GM19193 (cell line): ENCODE results near the gene TBC1D3B.

Source experiments
- POLR2A ChIP-seq: IDR thresholded peaks from 4 replicates; pipeline ENCODE4 v1.6.1; 2011; ENCODE audit not compliant: insufficient read depth, insufficient read length; ENCODE audit errors: extremely low read depth

TBC1D3B gene

GRCh38 chr17:36193216-36193775 lies 16.9 kb upstream of the TBC1D3B start:
- no peak for TF ChIP-seq POLR2A

GRCh38 chr17:36188891-36189306 lies 12.5 kb upstream of the TBC1D3B start:
- no peak for TF ChIP-seq POLR2A

- TF ChIP-seq POLR2A, result no peak
Observed at GRCh38 chr17:36185416-36185815, 9.0 kb upstream of the TBC1D3B start.

GRCh38 chr17:36184023-36184765 lies 7.8 kb upstream of the TBC1D3B start:
- no peak for TF ChIP-seq POLR2A

- TF ChIP-seq POLR2A, result no peak
Observed at GRCh38 chr17:36183001-36183971, 6.8 kb upstream of the TBC1D3B start.

GRCh38 chr17:36182176-36183000 lies 6.0 kb upstream of the TBC1D3B start:
- TF ChIP-seq POLR2A, result no peak

GRCh38 chr17:36153895-36154610 lies 22.4 kb downstream of the TBC1D3B start:
- TF ChIP-seq POLR2A, result no peak

- no peak for TF ChIP-seq POLR2A
Observed at GRCh38 chr17:36152639-36153120, 23.8 kb downstream of the TBC1D3B start.

- TF ChIP-seq POLR2A, result no peak
Observed at GRCh38 chr17:36151891-36152638, 24.4 kb downstream of the TBC1D3B start.

- no peak for TF ChIP-seq POLR2A
Observed at GRCh38 chr17:36149296-36149820, 27.1 kb downstream of the TBC1D3B start.

GRCh38 chr17:36148559-36149295 lies 27.7 kb downstream of the TBC1D3B start:
- TF ChIP-seq POLR2A, result no peak

- TF ChIP-seq POLR2A, result no peak
Observed at GRCh38 chr17:36147601-36148000, 28.8 kb downstream of the TBC1D3B start.
